ENCODE measurements around the gene CYP27A1. TPM values are rescaled to one million over a fixed set of nuclear protein-coding genes. Genes with fewer than 3 reads are reported as not detected.

Gene CYP27A1
- total RNA-seq, 2 experiments from 2014 or later = 0.23 TPM; not detected in 1

DNA sequence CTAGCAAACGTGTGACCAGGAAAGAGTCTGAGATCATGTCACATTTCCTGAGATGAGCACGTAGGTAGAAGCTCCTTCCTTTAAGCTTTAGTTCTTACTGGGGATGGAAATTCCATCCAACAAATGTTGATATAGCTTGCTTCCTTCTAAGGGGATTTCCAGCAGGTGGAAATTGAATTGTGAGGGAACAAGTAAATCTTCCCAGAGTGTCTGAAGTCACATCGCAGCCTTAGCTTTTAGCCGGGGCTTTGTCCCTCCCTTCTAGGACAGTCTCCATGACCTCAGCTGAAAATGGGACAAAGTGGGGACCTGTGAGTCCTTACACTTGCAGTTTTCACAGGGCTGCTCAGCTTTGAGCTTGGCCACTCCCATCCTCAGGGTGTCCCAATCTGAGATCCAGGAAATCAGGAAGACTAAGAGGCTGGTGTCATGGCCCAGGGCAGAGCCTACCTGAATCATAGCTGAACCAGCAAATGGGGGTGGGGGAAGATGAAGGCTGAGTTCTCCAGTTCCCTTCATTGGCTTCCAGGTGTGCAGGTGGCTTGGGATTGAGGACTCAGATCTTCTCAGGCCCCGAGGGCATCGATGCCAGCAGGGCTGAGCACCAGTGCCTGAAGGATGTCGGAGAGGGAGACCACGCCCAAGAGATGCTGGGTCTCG lies 41.4 kb downstream of the CYP27A1 start:
- intact Hi-C loops (cut with micrococcal nuclease; ENCODE audit: unreplicated experiment) = no loop called here
- Histone ChIP-seq H3K4me1 (ENCODE audit: insufficient read depth, low read length, poor library complexity, severe bottlenecking) (peaks cover 5% of the 10 kb centered on the region), H2AFZ (ENCODE audit: low read length) (no peak overlapping the region), H3K4me3 (ENCODE audit: low read depth, low read length, poor library complexity, severe bottlenecking) (no peak overlapping the region), H3K4me2 (ENCODE audit: low read length) (no peak overlapping the region), H3K9me3 (ENCODE audit: low read length) (no peaks in the 10 kb centered on the region), H3K9me2 (ENCODE audit: insufficient read depth, low read length) (no peaks in the 10 kb centered on the region), H3K79me2 (ENCODE audit: insufficient read depth, low read depth, low read length) (no peaks in the 10 kb centered on the region), H3K27ac (ENCODE audit: low read depth, low read length, poor library complexity, severe bottlenecking) (no peak overlapping the region), H4K20me1 (ENCODE audit: insufficient read depth, low read length) (no peaks in the 10 kb centered on the region), H3K36me3 (ENCODE audit: insufficient read depth, low read length) (no peaks in the 10 kb centered on the region)
- DNase-seq (ENCODE audit: low spot score) = no peak
- TF ChIP-seq, protein P1, sequence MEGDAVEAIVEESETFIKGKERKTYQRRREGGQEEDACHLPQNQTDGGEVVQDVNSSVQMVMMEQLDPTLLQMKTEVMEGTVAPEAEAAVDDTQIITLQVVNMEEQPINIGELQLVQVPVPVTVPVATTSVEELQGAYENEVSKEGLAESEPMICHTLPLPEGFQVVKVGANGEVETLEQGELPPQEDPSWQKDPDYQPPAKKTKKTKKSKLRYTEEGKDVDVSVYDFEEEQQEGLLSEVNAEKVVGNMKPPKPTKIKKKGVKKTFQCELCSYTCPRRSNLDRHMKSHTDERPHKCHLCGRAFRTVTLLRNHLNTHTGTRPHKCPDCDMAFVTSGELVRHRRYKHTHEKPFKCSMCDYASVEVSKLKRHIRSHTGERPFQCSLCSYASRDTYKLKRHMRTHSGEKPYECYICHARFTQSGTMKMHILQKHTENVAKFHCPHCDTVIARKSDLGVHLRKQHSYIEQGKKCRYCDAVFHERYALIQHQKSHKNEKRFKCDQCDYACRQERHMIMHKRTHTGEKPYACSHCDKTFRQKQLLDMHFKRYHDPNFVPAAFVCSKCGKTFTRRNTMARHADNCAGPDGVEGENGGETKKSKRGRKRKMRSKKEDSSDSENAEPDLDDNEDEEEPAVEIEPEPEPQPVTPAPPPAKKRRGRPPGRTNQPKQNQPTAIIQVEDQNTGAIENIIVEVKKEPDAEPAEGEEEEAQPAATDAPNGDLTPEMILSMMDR (conservative IDR thresholded peaks at IDR 0.05; ENCODE audit: low read length) = no peak
- no peak for TF ChIP-seq EZH2phosphoT487 (IDR thresholded peaks at IDR 0.05; ENCODE audit: borderline replicate concordance, low read depth, low read length)
- ChIA-PET CTCF (ENCODE audit: unreplicated experiment) (no interaction called here), POLR2A (interaction anchor here (0.5 to 0.8 kb wide), 4 partner anchors 14 to 141 kb away, joined by 3 to 6 read pairs (median 4); no protein-coding TSS in a partner anchor)
- BruUV-seq (replicated peaks) = no TSS peak

GRCh38 chr2:218824004-218824403 lies 42.1 kb downstream of the CYP27A1 start:
- no peak overlapping the region for H3K4me3 ChIP-seq (ENCODE audit: low read depth, low read length, poor library complexity, severe bottlenecking)
- TF ChIP-seq EZH2phosphoT487 (IDR thresholded peaks at IDR 0.05; ENCODE audit: borderline replicate concordance, low read depth, low read length) = no peak
- TF ChIP-seq, protein P1 (conservative IDR thresholded peaks at IDR 0.05; ENCODE audit: low read length) = no peak
- no peaks in the 10 kb centered on the region for H3K9me3 ChIP-seq (ENCODE audit: low read length)
- no peak overlapping the region for H3K4me2 ChIP-seq (ENCODE audit: low read length)
- no peaks in the 10 kb centered on the region for H3K79me2 ChIP-seq (ENCODE audit: insufficient read depth, low read depth, low read length)
- ChIA-PET CTCF (ENCODE audit: unreplicated experiment) (no interaction called here), POLR2A (interaction anchor here (0.5 to 0.6 kb wide), 3 partner anchors 15 to 141 kb away, joined by 3 to 6 read pairs (median 4); no protein-coding TSS in a partner anchor)
- H3K27ac ChIP-seq (ENCODE audit: low read depth, low read length, poor library complexity, severe bottlenecking) = no peak overlapping the region
- H2AFZ ChIP-seq (ENCODE audit: low read length) = no peak overlapping the region
- no peaks in the 10 kb centered on the region for H3K36me3 ChIP-seq (ENCODE audit: insufficient read depth, low read length)
- intact Hi-C loops (cut with micrococcal nuclease; ENCODE audit: unreplicated experiment) = no loop called here
- DNase-seq (ENCODE audit: low spot score) = no peak
- H4K20me1 ChIP-seq (ENCODE audit: insufficient read depth, low read length) = no peaks in the 10 kb centered on the region
- BruUV-seq (replicated peaks) = no TSS peak
- H3K9me2 ChIP-seq (ENCODE audit: insufficient read depth, low read length) = no peaks in the 10 kb centered on the region
- peaks cover 5% of the 10 kb centered on the region for H3K4me1 ChIP-seq (ENCODE audit: insufficient read depth, low read length, poor library complexity, severe bottlenecking)

GRCh38 chr2:218826791-218827190 lies 44.8 kb downstream of the CYP27A1 start:
- H4K20me1 ChIP-seq (ENCODE audit: insufficient read depth, low read length) = no peaks in the 10 kb centered on the region
- CTCF ChIA-PET (ENCODE audit: unreplicated experiment) = no interaction called here

More at GRCh38 chr2:218826791-218827190, 44.8 kb downstream of the CYP27A1 start:
- no peaks in the 10 kb centered on the region for H3K79me2 ChIP-seq (ENCODE audit: insufficient read depth, low read depth, low read length)
- H3K4me2 ChIP-seq (ENCODE audit: low read length) = no peak overlapping the region
- H3K36me3 ChIP-seq (ENCODE audit: insufficient read depth, low read length) = no peaks in the 10 kb centered on the region
- BruUV-seq (replicated peaks) = no TSS peak
- H3K9me2 ChIP-seq (ENCODE audit: insufficient read depth, low read length) = no peaks in the 10 kb centered on the region
- no peak overlapping the region for H3K27ac ChIP-seq (ENCODE audit: low read depth, low read length, poor library complexity, severe bottlenecking)
- POLR2A ChIA-PET = no interaction called here
- no peaks in the 10 kb centered on the region for H3K9me3 ChIP-seq (ENCODE audit: low read length)
- H2AFZ ChIP-seq (ENCODE audit: low read length) = 0 out of 2 replicates have a peak overlapping the region, but pooled peaks have one; percentile 3
- no peak overlapping the region for H3K4me3 ChIP-seq (ENCODE audit: low read depth, low read length, poor library complexity, severe bottlenecking)
- TF ChIP-seq, protein P1 (conservative IDR thresholded peaks at IDR 0.05; ENCODE audit: low read length) = no peak
- TF ChIP-seq EZH2phosphoT487 (IDR thresholded peaks at IDR 0.05; ENCODE audit: borderline replicate concordance, low read depth, low read length) = no peak
- DNase-seq (ENCODE audit: low spot score) = no peak
- intact Hi-C loops (cut with micrococcal nuclease; ENCODE audit: unreplicated experiment) = no loop called here
- H3K4me1 ChIP-seq (ENCODE audit: insufficient read depth, low read length, poor library complexity, severe bottlenecking) = peaks cover 5% of the 10 kb centered on the region
